Activated T-helper 2 cell treated with anti-CD3 and anti-CD28 coated beads, Interferon-gamma antibody, Interleukin-2, Interleukin-4, amounts not matched to agents 10 μg/mL and 5 μg/mL and 100 μg/mL, durations not matched to agents 14 hours and 24 hours and 36 hours (primary cell): Measurements from ENCODE around the gene ACOXL. TPM values are rescaled to one million over a fixed set of nuclear protein-coding genes. Genes with fewer than 3 reads are reported as not detected.

Experiments used
- DNase-seq: peaks from one replicate; pipeline ENCODE4 v3.0.0; 2021; ENCODE audit warnings: low spot score
- H3K27ac Mint-ChIP-seq: one replicate; pipeline ENCODE4 v1.8.0; 2021; ENCODE audit warnings: mixed read lengths
- H3K27me3 Mint-ChIP-seq: one replicate; pipeline ENCODE4 v1.8.0; 2021; ENCODE audit warnings: low read depth, mixed read lengths
- H3K36me3 Mint-ChIP-seq: one replicate; pipeline ENCODE4 v1.8.0; 2021; ENCODE audit warnings: low read depth, mixed read lengths
- H3K4me1 Mint-ChIP-seq: one replicate; pipeline ENCODE4 v1.8.0; 2021; ENCODE audit warnings: low read depth, mixed read lengths
- H3K4me3 Mint-ChIP-seq: one replicate; pipeline ENCODE4 v1.8.0; 2021; ENCODE audit warnings: low read depth, mild to moderate bottlenecking, moderate library complexity, mixed read lengths
- H3K9me3 Mint-ChIP-seq: one replicate; pipeline ENCODE4 v1.8.0; 2021; ENCODE audit warnings: mixed read lengths
- intact Hi-C: fragments of 100-400 bp; cut with micrococcal nuclease; formaldehyde crosslinking; loops from one replicate; pipeline ENCODE4 v1.15.1; 2023
- total RNA-seq: library from RNA; stranded (reverse); gene quantifications from 2 replicates; pipeline ENCODE4 v1.2.3, GENCODE V29; 2022

ACOXL gene
- total RNA-seq, 1 donor from 2014 or later: 1.6 TPM

GRCh38 chr2:110708455-110708854 lies 23.9 kb upstream of the ACOXL start:
- peaks cover 60% of the 10 kb centered on the region for H3K27me3 Mint-ChIP-seq
- H3K36me3 Mint-ChIP-seq: no peaks in the 10 kb centered on the region
- no peak overlapping the region for H3K4me3 Mint-ChIP-seq
- DNase-seq: no peak
- H3K9me3 Mint-ChIP-seq: no peaks in the 10 kb centered on the region
- no peak overlapping the region for H3K27ac Mint-ChIP-seq
- peaks cover 1% of the 10 kb centered on the region for H3K4me1 Mint-ChIP-seq
- intact Hi-C loops: no loop called here

GRCh38 chr2:110712737-110713136 lies 19.6 kb upstream of the ACOXL start:
- no peak overlapping the region for H3K27ac Mint-ChIP-seq
- H3K4me3 Mint-ChIP-seq: no peak overlapping the region
- peaks cover 47% of the 10 kb centered on the region for H3K27me3 Mint-ChIP-seq
- peaks cover 3% of the 10 kb centered on the region for H3K4me1 Mint-ChIP-seq
- DNase-seq: no peak
- intact Hi-C loops: loop anchor here (2.0 kb wide), 1 partner anchor 34 kb away; the partner anchor contains the start of gene BUB1
- no peaks in the 10 kb centered on the region for H3K9me3 Mint-ChIP-seq
- no peaks in the 10 kb centered on the region for H3K36me3 Mint-ChIP-seq

GRCh38 chr2:110713513-110714362 lies 18.6 kb upstream of the ACOXL start:
- H3K4me3 Mint-ChIP-seq: no peak overlapping the region
- no peaks in the 10 kb centered on the region for H3K36me3 Mint-ChIP-seq
- H3K27ac Mint-ChIP-seq: no peak overlapping the region
- H3K4me1 Mint-ChIP-seq: peaks cover 3% of the 10 kb centered on the region
- no peak for DNase-seq
- no peaks in the 10 kb centered on the region for H3K9me3 Mint-ChIP-seq
- intact Hi-C loops: loop anchor here (2.0 kb wide), 1 partner anchor 35 kb away; the partner anchor contains the start of gene BUB1
- H3K27me3 Mint-ChIP-seq: peaks cover 47% of the 10 kb centered on the region

GRCh38 chr2:110714452-110715224 lies 17.7 kb upstream of the ACOXL start:
- intact Hi-C loops: no loop called here
- H3K9me3 Mint-ChIP-seq: no peaks in the 10 kb centered on the region
- peaks cover 43% of the 10 kb centered on the region for H3K27me3 Mint-ChIP-seq
- no peak for DNase-seq
- no peaks in the 10 kb centered on the region for H3K36me3 Mint-ChIP-seq
- peaks cover 3% of the 10 kb centered on the region for H3K4me1 Mint-ChIP-seq
- H3K4me3 Mint-ChIP-seq: no peak overlapping the region
- H3K27ac Mint-ChIP-seq: no peak overlapping the region

- intact Hi-C loops: no loop called here
- no peak for DNase-seq
- Mint-ChIP-seq H3K4me3 (no peak overlapping the region), H3K9me3 (no peaks in the 10 kb centered on the region), H3K27me3 (peaks cover 45% of the 10 kb centered on the region), H3K36me3 (no peaks in the 10 kb centered on the region), H3K4me1 (peaks cover 3% of the 10 kb centered on the region), H3K27ac (no peak overlapping the region)
These were observed 15.3 kb upstream of the ACOXL start for GRCh38 chr2:110716959-110717645.

GRCh38 chr2:110717734-110718133 lies 14.6 kb upstream of the ACOXL start:
- DNase-seq: no peak
- no peak overlapping the region for H3K27ac Mint-ChIP-seq
- H3K4me1 Mint-ChIP-seq: peaks cover 3% of the 10 kb centered on the region
- H3K9me3 Mint-ChIP-seq: no peaks in the 10 kb centered on the region
- peaks cover 45% of the 10 kb centered on the region for H3K27me3 Mint-ChIP-seq
- H3K4me3 Mint-ChIP-seq: no peak overlapping the region
- intact Hi-C loops: no loop called here
- no peaks in the 10 kb centered on the region for H3K36me3 Mint-ChIP-seq

GRCh38 chr2:110718382-110718781 lies 14.0 kb upstream of the ACOXL start:
- no peak overlapping the region for H3K27ac Mint-ChIP-seq
- peaks cover 2% of the 10 kb centered on the region for H3K4me1 Mint-ChIP-seq
- peaks cover 45% of the 10 kb centered on the region for H3K27me3 Mint-ChIP-seq
- no peak overlapping the region for H3K4me3 Mint-ChIP-seq
- intact Hi-C loops: no loop called here
- H3K36me3 Mint-ChIP-seq: no peaks in the 10 kb centered on the region
- DNase-seq: no peak
- H3K9me3 Mint-ChIP-seq: no peaks in the 10 kb centered on the region

- peaks cover 3% of the 10 kb centered on the region for H3K4me1 Mint-ChIP-seq
- no peak for DNase-seq
- H3K27ac Mint-ChIP-seq: no peak overlapping the region
- intact Hi-C loops: no loop called here
- peaks cover 47% of the 10 kb centered on the region for H3K27me3 Mint-ChIP-seq
- no peak overlapping the region for H3K4me3 Mint-ChIP-seq
- no peaks in the 10 kb centered on the region for H3K36me3 Mint-ChIP-seq
- no peaks in the 10 kb centered on the region for H3K9me3 Mint-ChIP-seq
These were observed 13.4 kb upstream of the ACOXL start for GRCh38 chr2:110718990-110719389.

GRCh38 chr2:110720547-110720946 lies 11.8 kb upstream of the ACOXL start:
- intact Hi-C loops: no loop called here
- Mint-ChIP-seq H3K27me3 (peaks cover 40% of the 10 kb centered on the region), H3K4me1 (peaks cover 3% of the 10 kb centered on the region), H3K36me3 (no peaks in the 10 kb centered on the region), H3K27ac (no peak overlapping the region), H3K4me3 (no peak overlapping the region), H3K9me3 (no peaks in the 10 kb centered on the region)
- DNase-seq: no peak

- Mint-ChIP-seq H3K4me3 (no peak overlapping the region), H3K4me1 (peaks cover 5% of the 10 kb centered on the region), H3K9me3 (no peaks in the 10 kb centered on the region), H3K36me3 (no peaks in the 10 kb centered on the region), H3K27ac (no peak overlapping the region), H3K27me3 (peaks cover 26% of the 10 kb centered on the region)
- DNase-seq: no peak
- intact Hi-C loops: no loop called here
These were observed 7.6 kb upstream of the ACOXL start for GRCh38 chr2:110724820-110725219.

- Mint-ChIP-seq H3K4me3 (no peak overlapping the region), H3K27ac (no peak overlapping the region), H3K27me3 (peaks cover 25% of the 10 kb centered on the region), H3K36me3 (no peaks in the 10 kb centered on the region), H3K9me3 (no peaks in the 10 kb centered on the region), H3K4me1 (peaks cover 5% of the 10 kb centered on the region)
- intact Hi-C loops: no loop called here
- DNase-seq: no peak
These were observed 7.0 kb upstream of the ACOXL start for GRCh38 chr2:110725370-110725769.

- no peaks in the 10 kb centered on the region for H3K9me3 Mint-ChIP-seq
- no peaks in the 10 kb centered on the region for H3K36me3 Mint-ChIP-seq
- no peak overlapping the region for H3K4me3 Mint-ChIP-seq
- no peak overlapping the region for H3K27ac Mint-ChIP-seq
- intact Hi-C loops: no loop called here
- no peak for DNase-seq
- peaks cover 5% of the 10 kb centered on the region for H3K4me1 Mint-ChIP-seq
- H3K27me3 Mint-ChIP-seq: peaks cover 27% of the 10 kb centered on the region
These were observed 6.5 kb upstream of the ACOXL start for GRCh38 chr2:110725859-110726258.
